GM12874 (cell line): ENCODE data around the gene POLE4.

Experiments used
- TF ChIP-seq, protein P1 (sequence below): IDR thresholded peaks from 2 replicates; pipeline ENCODE4 v1.5.1; 2011; ENCODE audit warnings: low read depth, mild to moderate bottlenecking, control low read depth, low read length, moderate library complexity; ENCODE audit not compliant: insufficient read depth

POLE4 gene

DNA sequence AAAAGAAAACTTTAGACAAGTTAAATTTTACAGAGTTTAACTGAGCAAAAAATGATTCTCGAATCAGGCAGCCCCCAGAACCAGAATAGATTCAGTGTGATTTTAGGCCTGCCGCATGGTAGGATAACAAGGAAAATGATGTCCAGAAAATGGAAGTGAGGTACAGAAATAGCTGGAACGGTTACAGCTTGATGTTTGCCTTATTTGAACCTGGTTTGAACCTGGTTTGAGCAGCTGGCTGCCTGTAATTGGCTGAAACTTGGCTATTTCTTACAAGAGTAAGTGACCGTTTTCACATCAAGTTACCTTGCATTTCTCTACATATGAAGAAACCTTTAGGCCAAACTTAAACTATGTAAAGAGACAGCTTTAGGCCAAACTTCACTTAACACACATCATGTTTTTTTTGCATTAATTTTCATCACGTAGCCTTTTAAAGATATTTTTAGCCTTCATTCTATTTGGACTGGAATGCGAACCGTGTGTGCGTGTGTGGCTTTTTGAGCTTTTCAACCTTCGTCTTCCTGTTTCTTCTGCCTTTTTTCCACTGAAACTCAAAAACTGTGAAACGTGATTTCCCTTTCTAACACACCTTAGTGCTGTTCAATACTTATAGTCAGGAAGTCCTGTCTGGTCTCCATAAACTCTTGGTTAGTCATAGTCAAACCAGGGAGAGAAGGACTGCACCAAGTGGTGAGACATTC lies 4.5 kb upstream of the POLE4 start:
- TF ChIP-seq, protein P1, sequence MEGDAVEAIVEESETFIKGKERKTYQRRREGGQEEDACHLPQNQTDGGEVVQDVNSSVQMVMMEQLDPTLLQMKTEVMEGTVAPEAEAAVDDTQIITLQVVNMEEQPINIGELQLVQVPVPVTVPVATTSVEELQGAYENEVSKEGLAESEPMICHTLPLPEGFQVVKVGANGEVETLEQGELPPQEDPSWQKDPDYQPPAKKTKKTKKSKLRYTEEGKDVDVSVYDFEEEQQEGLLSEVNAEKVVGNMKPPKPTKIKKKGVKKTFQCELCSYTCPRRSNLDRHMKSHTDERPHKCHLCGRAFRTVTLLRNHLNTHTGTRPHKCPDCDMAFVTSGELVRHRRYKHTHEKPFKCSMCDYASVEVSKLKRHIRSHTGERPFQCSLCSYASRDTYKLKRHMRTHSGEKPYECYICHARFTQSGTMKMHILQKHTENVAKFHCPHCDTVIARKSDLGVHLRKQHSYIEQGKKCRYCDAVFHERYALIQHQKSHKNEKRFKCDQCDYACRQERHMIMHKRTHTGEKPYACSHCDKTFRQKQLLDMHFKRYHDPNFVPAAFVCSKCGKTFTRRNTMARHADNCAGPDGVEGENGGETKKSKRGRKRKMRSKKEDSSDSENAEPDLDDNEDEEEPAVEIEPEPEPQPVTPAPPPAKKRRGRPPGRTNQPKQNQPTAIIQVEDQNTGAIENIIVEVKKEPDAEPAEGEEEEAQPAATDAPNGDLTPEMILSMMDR = no peak

DNA sequence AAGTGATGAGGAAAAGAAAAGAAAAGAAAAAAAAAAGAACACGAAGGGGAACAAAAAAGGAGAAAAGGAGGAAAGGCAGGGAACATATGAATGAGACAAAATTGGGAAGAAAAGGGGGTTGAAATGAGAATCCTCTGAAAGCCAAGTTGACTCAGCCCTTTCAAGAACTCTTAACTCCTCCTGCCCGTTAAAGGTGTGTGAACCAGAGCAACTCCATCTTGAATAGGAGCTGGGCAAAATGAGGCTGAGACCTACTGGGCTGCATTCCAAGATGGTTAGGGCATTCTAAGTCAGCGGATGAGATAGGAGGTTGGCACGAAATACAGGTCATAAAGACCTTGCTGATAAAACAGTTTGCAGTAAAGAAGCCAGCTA lies 4.0 kb upstream of the POLE4 start:
- TF ChIP-seq, protein P1 = no peak

DNA sequence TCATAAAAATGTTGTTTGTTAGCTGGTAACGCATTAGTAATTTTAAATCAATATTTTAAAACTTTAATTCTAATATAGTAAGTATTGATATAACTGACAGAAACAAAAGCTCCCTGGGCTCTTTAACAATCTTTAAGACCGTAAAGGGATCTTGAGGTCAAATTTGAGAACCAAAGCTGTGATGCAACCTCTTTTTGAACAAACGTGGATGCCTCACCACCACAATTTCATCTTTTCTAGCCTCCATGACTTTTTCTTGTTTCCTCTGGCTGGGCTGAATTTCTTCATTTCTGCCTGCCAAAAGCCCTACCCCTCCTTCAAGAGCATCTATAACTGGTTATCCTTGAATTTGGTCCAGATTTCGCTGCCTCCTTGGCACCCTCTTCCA lies 563 bp upstream of the POLE4 start:
- TF ChIP-seq, protein P1 = no peak

DNA sequence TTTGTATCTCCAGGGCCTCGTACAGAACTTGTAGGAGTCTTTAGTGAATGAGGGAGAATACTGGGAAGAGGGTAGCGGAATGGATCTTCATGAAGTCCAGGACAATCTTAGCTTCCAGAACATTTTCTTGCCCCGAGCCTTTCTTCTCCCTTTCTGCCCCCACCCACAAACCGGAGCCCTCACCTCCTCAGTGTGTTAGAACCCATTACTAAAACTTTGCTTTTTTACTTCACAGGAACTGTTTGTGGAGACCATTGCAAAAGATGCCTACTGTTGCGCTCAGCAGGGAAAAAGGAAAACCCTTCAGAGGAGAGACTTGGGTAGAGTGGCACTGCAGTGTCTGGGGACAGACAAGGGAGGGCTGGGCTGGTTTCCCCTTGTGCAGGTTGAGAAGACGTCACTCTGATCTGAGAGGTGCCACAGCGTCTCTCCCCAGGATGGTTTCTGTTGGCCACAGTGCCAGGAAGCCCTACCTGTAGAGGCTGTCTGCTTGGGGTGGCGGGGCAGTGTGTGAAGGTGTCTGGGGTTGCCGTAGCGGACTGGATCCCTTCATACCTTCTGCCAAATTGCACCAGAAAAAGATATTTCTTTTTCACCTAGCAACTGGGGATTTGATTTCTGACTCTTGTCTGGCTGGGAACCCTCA lies 786 bp downstream of the POLE4 start:
- TF ChIP-seq, protein P1 = no peak

DNA sequence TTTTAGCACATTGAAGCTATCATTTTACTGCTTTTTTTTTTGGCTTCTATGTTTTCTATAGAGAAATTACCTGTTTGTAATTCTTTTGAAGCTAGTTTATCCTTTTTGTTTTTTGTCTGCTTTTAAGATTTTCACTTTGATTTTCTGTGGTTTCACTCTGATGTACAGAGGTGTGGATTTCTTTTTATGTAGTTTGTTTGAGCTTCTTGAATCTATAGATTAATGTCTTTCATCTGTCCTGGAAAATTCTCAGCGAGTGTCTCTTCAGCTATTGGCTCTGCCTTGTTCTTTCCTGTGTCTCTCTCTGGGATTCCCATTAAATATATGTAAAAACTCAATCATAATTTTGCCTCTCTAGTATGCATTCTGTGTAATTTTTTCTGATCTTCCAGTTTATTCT lies 8.4 kb downstream of the POLE4 start:
- TF ChIP-seq, protein P1 = no peak

DNA sequence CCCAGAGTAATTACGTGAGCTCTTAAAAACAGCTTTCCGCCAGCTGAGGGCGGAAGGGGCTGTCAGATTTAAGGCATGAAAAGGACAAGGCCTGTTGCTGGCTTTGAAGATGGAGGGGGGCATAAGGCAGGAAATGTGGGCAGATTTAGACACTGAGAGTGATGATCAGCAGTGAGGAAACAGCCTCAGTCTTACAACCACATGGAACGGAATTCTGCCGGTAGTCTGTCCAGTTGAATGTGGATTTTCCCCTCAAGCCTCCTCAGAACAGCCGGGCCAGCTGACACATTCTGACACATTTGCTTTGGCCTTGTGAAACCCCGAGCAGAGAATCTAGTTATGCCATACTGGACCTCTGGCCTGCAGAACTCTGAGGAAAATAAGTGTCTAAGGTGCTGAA lies 16.6 kb downstream of the POLE4 start:
- TF ChIP-seq, protein P1 = no peak

DNA sequence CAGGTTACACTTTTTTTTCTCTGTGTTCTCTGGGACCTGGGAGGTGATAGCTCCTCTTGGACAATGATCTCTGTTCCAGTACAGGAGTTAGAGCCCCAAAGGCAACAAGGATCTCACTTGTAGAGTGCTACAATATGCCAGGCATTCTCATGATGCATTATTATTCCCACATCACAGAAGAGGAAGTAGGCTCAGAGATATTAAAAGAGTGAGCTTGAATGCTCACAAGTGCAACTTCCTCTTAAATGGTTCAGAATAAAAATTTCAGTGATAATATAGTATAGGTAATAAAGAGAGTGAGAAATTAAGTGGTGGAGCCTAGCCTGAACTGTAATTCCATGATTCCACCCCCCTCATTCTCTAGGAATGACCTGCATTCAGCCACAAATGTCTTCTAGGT lies 21.4 kb downstream of the POLE4 start:
- TF ChIP-seq, protein P1 = no peak
